Measurements from ENCODE around the gene THSD4. TPM values are rescaled to one million over a fixed set of nuclear protein-coding genes. Genes with fewer than 3 reads are reported as not detected.

Gene THSD4
- total RNA-seq, 1 experiment from 2014 or later = 29.3 TPM

DNA sequence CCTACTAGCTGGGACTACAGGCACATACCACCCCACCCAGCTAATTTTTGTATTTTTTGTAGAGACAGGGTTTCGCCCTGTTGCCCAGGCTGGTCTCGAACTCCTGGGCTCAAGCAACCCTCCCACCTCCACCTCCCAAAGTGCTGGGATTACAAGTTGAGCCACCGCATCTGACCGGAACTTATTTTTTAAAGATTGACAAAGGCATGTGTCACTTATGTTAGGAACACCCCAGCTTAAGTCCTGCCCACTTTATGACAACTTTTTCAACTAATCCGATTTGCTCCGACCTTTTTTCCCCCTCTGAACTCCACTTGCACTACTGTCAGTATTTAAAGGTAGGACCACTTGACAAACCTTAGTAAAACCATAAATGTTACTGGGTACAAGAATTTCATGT lies 483.5 kb downstream of the THSD4 start:
- no TSS peak for BruUV-seq (replicated peaks)
- Histone ChIP-seq H3K4me2 (no peak overlapping the region), H3K27ac (no peak overlapping the region), H3K27me3 (ENCODE audit: insufficient read depth, low read depth) (no peaks in the 10 kb centered on the region), H3K9me3 (ENCODE audit: insufficient read depth, low read depth) (no peaks in the 10 kb centered on the region), H3K4me3 (no peak overlapping the region), H3K79me2 (ENCODE audit: low read depth) (no peaks in the 10 kb centered on the region), H3K9me2 (ENCODE audit: insufficient read depth) (no peaks in the 10 kb centered on the region), H3F3A (ENCODE audit: insufficient read depth, low read depth) (no peaks in the 10 kb centered on the region), H2AFZ (no peak overlapping the region), H3K36me3 (ENCODE audit: low read depth) (no peaks in the 10 kb centered on the region), H4K20me1 (ENCODE audit: insufficient read depth) (no peaks in the 10 kb centered on the region), H3K4me1 (replicated peaks; ENCODE audit: insufficient read depth) (peaks cover 5% of the 10 kb centered on the region; the same call in 1 of the 2 replicates)
- ChIA-PET POLR2A (ENCODE audit: unreplicated experiment) (no interaction called here), CTCF (no interaction called here)
- TF ChIP-seq, protein P1, sequence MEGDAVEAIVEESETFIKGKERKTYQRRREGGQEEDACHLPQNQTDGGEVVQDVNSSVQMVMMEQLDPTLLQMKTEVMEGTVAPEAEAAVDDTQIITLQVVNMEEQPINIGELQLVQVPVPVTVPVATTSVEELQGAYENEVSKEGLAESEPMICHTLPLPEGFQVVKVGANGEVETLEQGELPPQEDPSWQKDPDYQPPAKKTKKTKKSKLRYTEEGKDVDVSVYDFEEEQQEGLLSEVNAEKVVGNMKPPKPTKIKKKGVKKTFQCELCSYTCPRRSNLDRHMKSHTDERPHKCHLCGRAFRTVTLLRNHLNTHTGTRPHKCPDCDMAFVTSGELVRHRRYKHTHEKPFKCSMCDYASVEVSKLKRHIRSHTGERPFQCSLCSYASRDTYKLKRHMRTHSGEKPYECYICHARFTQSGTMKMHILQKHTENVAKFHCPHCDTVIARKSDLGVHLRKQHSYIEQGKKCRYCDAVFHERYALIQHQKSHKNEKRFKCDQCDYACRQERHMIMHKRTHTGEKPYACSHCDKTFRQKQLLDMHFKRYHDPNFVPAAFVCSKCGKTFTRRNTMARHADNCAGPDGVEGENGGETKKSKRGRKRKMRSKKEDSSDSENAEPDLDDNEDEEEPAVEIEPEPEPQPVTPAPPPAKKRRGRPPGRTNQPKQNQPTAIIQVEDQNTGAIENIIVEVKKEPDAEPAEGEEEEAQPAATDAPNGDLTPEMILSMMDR (conservative IDR thresholded peaks at IDR 0.05) = no peak
- no peak for TF ChIP-seq EZH2 (IDR thresholded peaks at IDR 0.05; ENCODE audit: low read depth)
- intact Hi-C loops (cut with micrococcal nuclease; ENCODE audit: unreplicated experiment) = no loop called here
- no peak for DNase-seq

DNA sequence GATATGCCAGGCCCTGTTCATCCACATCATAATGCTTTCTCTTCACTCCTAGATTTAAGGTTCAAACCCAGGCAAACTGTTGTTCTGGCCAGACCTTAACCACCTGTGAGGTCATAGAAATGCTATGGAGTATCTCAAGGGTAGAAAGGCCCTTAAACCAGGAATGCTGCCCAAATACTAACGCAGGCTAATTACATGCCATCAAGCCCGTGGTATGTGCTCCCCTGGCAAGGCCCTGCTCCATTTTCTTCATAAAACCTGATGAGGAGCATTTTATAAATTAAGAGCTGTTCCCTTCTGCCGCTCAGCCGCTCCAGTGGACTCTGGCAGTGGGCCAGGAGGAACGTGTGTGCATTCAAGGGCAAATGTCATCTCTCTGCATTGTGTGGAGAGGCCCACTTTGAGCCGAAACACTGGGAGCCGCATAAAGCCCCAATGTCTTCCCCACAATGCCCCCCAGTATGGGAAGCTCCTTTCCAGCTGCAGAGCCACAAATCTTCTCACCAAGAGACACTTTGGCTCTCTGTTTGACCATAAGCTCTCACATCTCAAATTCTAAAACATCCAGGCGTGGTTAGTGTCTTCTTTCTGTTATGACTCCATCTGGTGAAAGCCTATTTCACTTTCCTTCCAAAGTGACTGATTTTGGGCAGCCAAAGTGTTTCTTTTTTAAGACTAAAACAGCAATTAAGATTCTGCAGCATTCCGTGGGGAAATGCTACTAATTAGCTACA lies 484.3 kb downstream of the THSD4 start:
- H3K4me1 ChIP-seq (replicated peaks; ENCODE audit: insufficient read depth) = peaks cover 5% of the 10 kb centered on the region; the same call in 1 of the 2 replicates
- H2AFZ ChIP-seq = no peak overlapping the region
- no peak overlapping the region for H3K27ac ChIP-seq
- POLR2A ChIA-PET (ENCODE audit: unreplicated experiment) = no interaction called here
- no peak overlapping the region for H3K4me3 ChIP-seq
- no peak for DNase-seq
- no peak overlapping the region for H3K4me2 ChIP-seq
- no peaks in the 10 kb centered on the region for H3K9me2 ChIP-seq (ENCODE audit: insufficient read depth)
- no peak for TF ChIP-seq EZH2 (IDR thresholded peaks at IDR 0.05; ENCODE audit: low read depth)
- TF ChIP-seq, protein P1 (conservative IDR thresholded peaks at IDR 0.05) = no peak
- H4K20me1 ChIP-seq (ENCODE audit: insufficient read depth) = no peaks in the 10 kb centered on the region
- H3K79me2 ChIP-seq (ENCODE audit: low read depth) = no peaks in the 10 kb centered on the region
- CTCF ChIA-PET = no interaction called here
- H3K9me3 ChIP-seq (ENCODE audit: insufficient read depth, low read depth) = no peaks in the 10 kb centered on the region
- H3F3A ChIP-seq (ENCODE audit: insufficient read depth, low read depth) = no peaks in the 10 kb centered on the region
- no peaks in the 10 kb centered on the region for H3K36me3 ChIP-seq (ENCODE audit: low read depth)
- H3K27me3 ChIP-seq (ENCODE audit: insufficient read depth, low read depth) = no peaks in the 10 kb centered on the region
- intact Hi-C loops (cut with micrococcal nuclease; ENCODE audit: unreplicated experiment) = no loop called here
- BruUV-seq (replicated peaks) = no TSS peak

DNA sequence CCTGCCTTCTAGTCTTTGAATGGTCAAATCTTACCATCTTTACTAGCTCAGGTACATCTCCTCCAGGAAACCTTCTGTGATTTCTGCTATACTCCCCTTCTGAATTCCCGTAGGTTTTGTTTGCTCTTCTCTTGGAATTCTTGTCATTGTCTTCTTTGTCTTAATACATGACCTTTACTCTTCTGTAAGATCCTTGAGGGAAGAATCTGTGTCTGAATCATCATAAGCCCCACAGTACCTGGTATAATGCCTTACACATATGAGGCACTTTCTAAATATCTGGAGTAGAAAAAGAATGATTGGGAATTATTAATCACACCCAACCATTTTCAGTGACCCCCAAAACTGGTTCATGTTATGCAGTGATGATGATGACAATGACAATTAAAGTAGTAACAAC lies 485.0 kb downstream of the THSD4 start:
- no peaks in the 10 kb centered on the region for H3F3A ChIP-seq (ENCODE audit: insufficient read depth, low read depth)
- H2AFZ ChIP-seq = no peak overlapping the region
- TF ChIP-seq EZH2 (IDR thresholded peaks at IDR 0.05; ENCODE audit: low read depth) = no peak
- TF ChIP-seq, protein P1 (conservative IDR thresholded peaks at IDR 0.05) = no peak
- H3K9me2 ChIP-seq (ENCODE audit: insufficient read depth) = no peaks in the 10 kb centered on the region
- ChIA-PET CTCF (no interaction called here), POLR2A (ENCODE audit: unreplicated experiment) (no interaction called here)
- H4K20me1 ChIP-seq (ENCODE audit: insufficient read depth) = no peaks in the 10 kb centered on the region
- H3K4me3 ChIP-seq = no peak overlapping the region
- H3K36me3 ChIP-seq (ENCODE audit: low read depth) = no peaks in the 10 kb centered on the region
- no peak for DNase-seq
- no peak overlapping the region for H3K27ac ChIP-seq
- no peak overlapping the region for H3K4me2 ChIP-seq
- BruUV-seq (replicated peaks) = no TSS peak
- intact Hi-C loops (cut with micrococcal nuclease; ENCODE audit: unreplicated experiment) = no loop called here
- H3K27me3 ChIP-seq (ENCODE audit: insufficient read depth, low read depth) = no peaks in the 10 kb centered on the region
- H3K4me1 ChIP-seq (replicated peaks; ENCODE audit: insufficient read depth) = peaks cover 5% of the 10 kb centered on the region; the same call in 1 of the 2 replicates
- H3K79me2 ChIP-seq (ENCODE audit: low read depth) = no peaks in the 10 kb centered on the region
- H3K9me3 ChIP-seq (ENCODE audit: insufficient read depth, low read depth) = no peaks in the 10 kb centered on the region
